Measurements from ENCODE around the gene RBFOX2. TPM values are rescaled to one million over a fixed set of nuclear protein-coding genes. Genes with fewer than 3 reads are reported as not detected.
A peak's percentile ranks its signal among the peaks of the same experiment; 100 is the strongest.

The RBFOX2 gene
- total and polyA plus RNA-seq, 2 donors (not counting 1 experiment from before 2014, with no cell fraction given) = 173 to 190 TPM

DNA sequence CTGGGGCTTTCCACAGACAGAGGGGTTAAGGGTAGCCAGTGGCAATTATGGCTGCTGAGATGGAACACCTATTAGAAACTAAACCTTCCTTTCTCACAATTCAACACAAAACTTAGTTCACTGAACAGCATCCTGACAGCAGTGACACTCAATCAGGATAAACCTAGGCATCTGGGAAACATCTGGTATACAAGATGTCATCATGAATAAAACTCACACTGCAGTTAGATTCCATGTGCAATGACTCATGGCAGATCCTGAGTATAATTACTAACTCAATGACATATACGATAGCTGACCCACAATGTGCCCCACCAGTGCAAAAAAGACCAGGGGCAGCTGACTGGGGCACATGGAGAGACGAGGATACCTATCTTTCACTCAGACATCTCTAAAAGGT is 17.7 kb downstream of the RBFOX2 start:
- DNase-seq (ENCODE audit: low read depth in 2 of 2) = peak; percentile 86 to 90
- no peaks in the 10 kb centered on the region for H4K20me1 ChIP-seq (ENCODE audit: control insufficient read depth, extremely low read depth, insufficient read depth, low read length)
- peak overlapping the region; percentile 63 for H3K4me2 ChIP-seq (ENCODE audit: extremely low read depth, insufficient read depth, low read length)
- no peaks in the 10 kb centered on the region for H3K36me3 ChIP-seq (ENCODE audit: control insufficient read depth, insufficient read depth, low read length)
- TF ChIP-seq EZH2 (IDR thresholded peaks at IDR 0.05; ENCODE audit: low read length, missing control alignments) = no peak
- TF ChIP-seq, protein P1, sequence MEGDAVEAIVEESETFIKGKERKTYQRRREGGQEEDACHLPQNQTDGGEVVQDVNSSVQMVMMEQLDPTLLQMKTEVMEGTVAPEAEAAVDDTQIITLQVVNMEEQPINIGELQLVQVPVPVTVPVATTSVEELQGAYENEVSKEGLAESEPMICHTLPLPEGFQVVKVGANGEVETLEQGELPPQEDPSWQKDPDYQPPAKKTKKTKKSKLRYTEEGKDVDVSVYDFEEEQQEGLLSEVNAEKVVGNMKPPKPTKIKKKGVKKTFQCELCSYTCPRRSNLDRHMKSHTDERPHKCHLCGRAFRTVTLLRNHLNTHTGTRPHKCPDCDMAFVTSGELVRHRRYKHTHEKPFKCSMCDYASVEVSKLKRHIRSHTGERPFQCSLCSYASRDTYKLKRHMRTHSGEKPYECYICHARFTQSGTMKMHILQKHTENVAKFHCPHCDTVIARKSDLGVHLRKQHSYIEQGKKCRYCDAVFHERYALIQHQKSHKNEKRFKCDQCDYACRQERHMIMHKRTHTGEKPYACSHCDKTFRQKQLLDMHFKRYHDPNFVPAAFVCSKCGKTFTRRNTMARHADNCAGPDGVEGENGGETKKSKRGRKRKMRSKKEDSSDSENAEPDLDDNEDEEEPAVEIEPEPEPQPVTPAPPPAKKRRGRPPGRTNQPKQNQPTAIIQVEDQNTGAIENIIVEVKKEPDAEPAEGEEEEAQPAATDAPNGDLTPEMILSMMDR (conservative IDR thresholded peaks at IDR 0.05 in 1 of 2, IDR thresholded peaks at IDR 0.05 in 1 of 2; ENCODE audit: low read depth in 1 of 2, low read length in 2 of 2) = no peak
- no peak overlapping the region for H3K9ac ChIP-seq (ENCODE audit: insufficient read depth, low read length)
- peaks cover 77% of the 10 kb centered on the region for H3K79me2 ChIP-seq (ENCODE audit: control insufficient read depth, insufficient read depth, low read length)
- H3K9me3 ChIP-seq (ENCODE audit: control insufficient read depth, insufficient read depth, low read depth, low read length) = no peaks in the 10 kb centered on the region
- peak overlapping the region in 1 of 4 experiments; percentile 12 for H3K4me3 ChIP-seq (replicated peaks in 1 of 4; ENCODE audit: control extremely low read depth in 1 of 4, insufficient read depth in 1 of 4, low read depth in 3 of 4, low read length in 4 of 4)
- H3K4me1 ChIP-seq (ENCODE audit: control insufficient read depth, extremely low read depth, insufficient read depth, low read length) = peaks cover 35% of the 10 kb centered on the region
- peak overlapping the region; percentile 79 for H3K27ac ChIP-seq (ENCODE audit: insufficient read depth, low read length)
- H2AFZ ChIP-seq (ENCODE audit: low read length) = no peak overlapping the region
- H3K27me3 ChIP-seq (ENCODE audit: control insufficient read depth, insufficient read depth, low read length) = no peaks in the 10 kb centered on the region

DNA sequence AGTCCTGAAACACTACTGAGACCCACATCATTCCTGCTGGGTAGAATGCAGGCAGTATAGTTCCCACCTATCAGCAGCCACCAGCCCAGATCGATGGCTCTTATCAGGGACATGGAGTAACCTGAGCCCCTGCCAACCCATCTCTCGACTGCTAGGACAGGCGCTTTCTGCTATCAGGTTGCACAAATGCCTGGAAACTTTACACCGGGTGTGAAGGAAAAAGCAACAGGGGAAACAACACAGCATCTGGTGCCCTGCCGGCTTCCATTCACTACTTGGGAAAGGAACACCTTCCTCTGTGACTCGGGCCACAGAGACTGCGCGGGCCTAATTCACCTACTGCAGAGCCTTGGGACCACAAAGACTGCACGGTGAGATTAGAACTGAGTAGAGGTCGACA is 18.5 kb downstream of the RBFOX2 start:
- H3K4me2 ChIP-seq (ENCODE audit: extremely low read depth, insufficient read depth, low read length) = peak overlapping the region; percentile 56
- H3K9ac ChIP-seq (ENCODE audit: insufficient read depth, low read length) = no peak overlapping the region
- peak overlapping the region; percentile 79 for H3K27ac ChIP-seq (ENCODE audit: insufficient read depth, low read length)
- no peaks in the 10 kb centered on the region for H4K20me1 ChIP-seq (ENCODE audit: control insufficient read depth, extremely low read depth, insufficient read depth, low read length)
- H3K79me2 ChIP-seq (ENCODE audit: control insufficient read depth, insufficient read depth, low read length) = peaks cover 74% of the 10 kb centered on the region
- peaks cover 31% of the 10 kb centered on the region for H3K4me1 ChIP-seq (ENCODE audit: control insufficient read depth, extremely low read depth, insufficient read depth, low read length)
- H3K4me3 ChIP-seq (replicated peaks in 1 of 4; ENCODE audit: control extremely low read depth in 1 of 4, insufficient read depth in 1 of 4, low read depth in 3 of 4, low read length in 4 of 4) = no peak overlapping the region
- no peaks in the 10 kb centered on the region for H3K36me3 ChIP-seq (ENCODE audit: control insufficient read depth, insufficient read depth, low read length)
- no peak overlapping the region for H2AFZ ChIP-seq (ENCODE audit: low read length)
- no peak for TF ChIP-seq EZH2 (IDR thresholded peaks at IDR 0.05; ENCODE audit: low read length, missing control alignments)
- TF ChIP-seq, protein P1 (conservative IDR thresholded peaks at IDR 0.05 in 1 of 2, IDR thresholded peaks at IDR 0.05 in 1 of 2; ENCODE audit: low read depth in 1 of 2, low read length in 2 of 2) = no peak
- H3K9me3 ChIP-seq (ENCODE audit: control insufficient read depth, insufficient read depth, low read depth, low read length) = no peaks in the 10 kb centered on the region
- DNase-seq (ENCODE audit: low read depth in 2 of 2) = no peak
- H3K27me3 ChIP-seq (ENCODE audit: control insufficient read depth, insufficient read depth, low read length) = no peaks in the 10 kb centered on the region

DNA sequence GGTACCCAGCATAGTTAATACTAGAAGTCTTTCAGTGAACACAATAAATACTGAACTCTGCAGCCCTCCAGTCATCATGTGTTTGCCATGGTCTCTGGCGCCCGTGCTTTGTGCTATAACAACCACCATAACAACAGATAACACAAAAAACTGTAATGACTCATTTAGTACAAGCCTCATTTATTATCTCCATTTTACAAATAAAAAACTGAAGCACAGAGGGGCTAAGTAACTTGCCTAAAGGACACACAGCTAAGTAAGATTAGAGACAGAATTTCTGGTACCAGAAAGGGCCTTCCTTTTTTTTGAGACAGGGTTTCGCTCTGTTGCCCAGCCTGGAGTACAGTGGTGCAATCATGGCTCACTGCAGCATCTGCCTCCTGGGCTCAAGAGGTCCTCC is 19.5 kb downstream of the RBFOX2 start:
- Histone ChIP-seq H3K9ac (ENCODE audit: insufficient read depth, low read length) (no peak overlapping the region), H2AFZ (ENCODE audit: low read length) (no peak overlapping the region), H3K27ac (ENCODE audit: insufficient read depth, low read length) (peak overlapping the region; percentile 1), H3K79me2 (ENCODE audit: control insufficient read depth, insufficient read depth, low read length) (peaks cover 73% of the 10 kb centered on the region), H4K20me1 (ENCODE audit: control insufficient read depth, extremely low read depth, insufficient read depth, low read length) (no peaks in the 10 kb centered on the region), H3K4me3 (replicated peaks in 1 of 4; ENCODE audit: control extremely low read depth in 1 of 4, insufficient read depth in 1 of 4, low read depth in 3 of 4, low read length in 4 of 4) (no peak overlapping the region), H3K36me3 (ENCODE audit: control insufficient read depth, insufficient read depth, low read length) (no peaks in the 10 kb centered on the region), H3K4me2 (ENCODE audit: extremely low read depth, insufficient read depth, low read length) (peak overlapping the region; percentile 21), H3K27me3 (ENCODE audit: control insufficient read depth, insufficient read depth, low read length) (no peaks in the 10 kb centered on the region), H3K4me1 (ENCODE audit: control insufficient read depth, extremely low read depth, insufficient read depth, low read length) (peaks cover 31% of the 10 kb centered on the region), H3K9me3 (ENCODE audit: control insufficient read depth, insufficient read depth, low read depth, low read length) (no peaks in the 10 kb centered on the region)
- TF ChIP-seq, protein P1 (conservative IDR thresholded peaks at IDR 0.05 in 1 of 2, IDR thresholded peaks at IDR 0.05 in 1 of 2; ENCODE audit: low read depth in 1 of 2, low read length in 2 of 2) = no peak
- no peak for TF ChIP-seq EZH2 (IDR thresholded peaks at IDR 0.05; ENCODE audit: low read length, missing control alignments)
- DNase-seq (ENCODE audit: low read depth in 2 of 2) = peak; percentile 53 to 79

Measured in fibroblast of lung (primary cell).